ENCODE data around the gene MAST4. TPM values are rescaled to one million over a fixed set of nuclear protein-coding genes. Genes with fewer than 3 reads are reported as not detected.

The MAST4 gene
- polyA plus RNA-seq, 1 experiment = 11.6 TPM

- no peak overlapping the region for H3K27ac ChIP-seq (ENCODE audit: low read depth, low read length)
- no peaks in the 10 kb centered on the region for H3K27me3 ChIP-seq (ENCODE audit: control insufficient read depth, insufficient read depth, low read length)
- CTCF ChIA-PET = interaction anchor here (1.0 to 2.5 kb wide), 2 partner anchors 24 to 309 kb away, joined by 3 to 11 read pairs; no protein-coding TSS in a partner anchor
- no peak for TF ChIP-seq CTCF (IDR thresholded peaks at IDR 0.05; ENCODE audit: low read depth, low read length)
- no peaks in the 10 kb centered on the region for H3K9me3 ChIP-seq (ENCODE audit: control insufficient read depth, insufficient read depth, low read length)
- POLR2A ChIA-PET = no interaction called here
- H3K4me3 ChIP-seq (ENCODE audit: low read depth, low read length) = no peak overlapping the region
- no peak for DNase-seq (ENCODE audit: low read depth, low spot score)
Measured at GRCh38 chr5:66841264-66841663, 245.1 kb downstream of the MAST4 start.

GRCh38 chr5:66842540-66842939 lies 246.3 kb downstream of the MAST4 start:
- ChIA-PET POLR2A (no interaction called here), CTCF (interaction anchor here (1.0 kb wide), 1 partner anchor 307 kb away, joined by 4 read pairs; no protein-coding TSS in a partner anchor)
- DNase-seq (ENCODE audit: low read depth, low spot score) = no peak

DNA sequence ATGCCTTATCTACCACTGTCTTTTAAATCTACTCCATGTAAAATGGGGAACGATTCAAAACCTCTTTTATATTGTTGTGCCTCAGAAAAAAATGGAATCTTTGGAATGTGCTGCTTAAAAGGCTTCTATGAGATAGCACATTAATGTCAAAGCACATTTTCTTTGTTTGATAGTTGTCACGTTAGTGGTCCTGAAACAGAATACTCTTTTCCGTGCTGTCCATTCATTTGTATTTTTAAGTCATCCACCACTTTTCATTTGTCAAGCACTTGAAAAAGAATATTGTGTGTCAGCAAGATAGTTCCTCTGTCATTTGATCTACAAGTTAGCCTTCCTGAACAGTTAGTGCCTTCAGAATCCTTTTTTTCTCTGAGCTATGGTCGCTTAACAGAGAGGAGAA lies 246.9 kb downstream of the MAST4 start:
- ChIA-PET CTCF (no interaction called here), POLR2A (no interaction called here)
- H3K9me3 ChIP-seq (ENCODE audit: control insufficient read depth, insufficient read depth, low read length) = no peaks in the 10 kb centered on the region
- DNase-seq (ENCODE audit: low read depth, low spot score) = no peak
- TF ChIP-seq CTCF (IDR thresholded peaks at IDR 0.05; ENCODE audit: low read depth, low read length) = no peak
- H3K4me3 ChIP-seq (ENCODE audit: low read depth, low read length) = no peak overlapping the region
- H3K27ac ChIP-seq (ENCODE audit: low read depth, low read length) = no peak overlapping the region
- no peaks in the 10 kb centered on the region for H3K27me3 ChIP-seq (ENCODE audit: control insufficient read depth, insufficient read depth, low read length)

More at GRCh38 chr5:66842540-66842939, 246.3 kb downstream of the MAST4 start:
- H3K9me3 ChIP-seq (ENCODE audit: control insufficient read depth, insufficient read depth, low read length) = no peaks in the 10 kb centered on the region
- no peaks in the 10 kb centered on the region for H3K27me3 ChIP-seq (ENCODE audit: control insufficient read depth, insufficient read depth, low read length)
- no peak overlapping the region for H3K27ac ChIP-seq (ENCODE audit: low read depth, low read length)
- TF ChIP-seq CTCF (IDR thresholded peaks at IDR 0.05; ENCODE audit: low read depth, low read length) = no peak
- H3K4me3 ChIP-seq (ENCODE audit: low read depth, low read length) = no peak overlapping the region

DNA sequence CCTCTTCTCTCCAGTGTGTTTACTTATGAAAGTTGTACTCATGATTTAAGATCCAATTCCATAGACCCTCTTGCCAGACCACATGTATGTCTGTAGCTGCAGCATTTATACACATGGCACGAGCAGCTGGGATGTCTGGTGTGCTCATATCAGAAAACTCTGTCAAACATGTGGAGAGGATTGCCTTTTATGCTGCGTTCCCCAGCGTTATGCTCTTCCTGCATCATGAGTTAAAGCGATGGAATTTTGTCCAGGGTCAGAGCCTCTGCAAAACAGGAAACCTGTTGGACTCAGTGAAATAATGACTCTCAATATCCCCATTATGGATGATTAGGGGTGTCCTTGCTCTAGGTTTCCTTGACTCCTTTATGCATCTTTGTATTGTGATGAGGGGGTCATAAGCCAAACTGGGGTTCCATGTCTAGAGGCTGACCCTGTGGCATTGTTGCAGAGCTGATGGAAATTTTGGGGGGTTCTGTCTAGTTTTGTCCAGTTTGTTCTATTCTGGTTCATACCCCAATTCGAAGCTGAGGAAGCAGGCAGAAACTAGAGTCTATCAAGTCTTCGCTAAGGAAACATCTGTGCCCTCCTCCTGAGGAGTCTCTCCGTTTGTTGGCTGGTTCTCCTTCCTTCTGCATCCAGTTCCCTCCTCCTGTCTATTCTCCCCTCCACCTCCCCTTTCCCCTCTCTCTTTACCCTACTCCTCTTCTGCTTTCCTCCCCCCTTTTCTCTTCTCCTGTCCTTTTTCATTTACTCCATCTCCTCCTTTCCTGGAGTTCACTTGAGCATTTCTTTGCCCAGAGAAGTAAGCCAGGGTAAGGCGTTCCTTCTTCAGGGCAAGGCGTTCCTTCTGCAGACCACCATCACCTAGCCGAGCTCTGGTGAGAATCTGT lies 252.8 kb downstream of the MAST4 start:
- POLR2A ChIA-PET = no interaction called here
- Histone ChIP-seq H3K27me3 (ENCODE audit: control insufficient read depth, insufficient read depth, low read length) (no peaks in the 10 kb centered on the region), H3K9me3 (ENCODE audit: control insufficient read depth, insufficient read depth, low read length) (no peaks in the 10 kb centered on the region), H3K4me3 (ENCODE audit: low read depth, low read length) (no peak overlapping the region), H3K27ac (ENCODE audit: low read depth, low read length) (peak overlapping the region; percentile 41)
- peak; percentile 76 for DNase-seq (ENCODE audit: low read depth, low spot score)
- CTCF ChIA-PET = interaction anchor here (0.6 to 1.6 kb wide), 3 partner anchors 34 to 301 kb away, joined by 3 to 5 read pairs (median 4); no protein-coding TSS in a partner anchor
- TF ChIP-seq CTCF (IDR thresholded peaks at IDR 0.05; ENCODE audit: low read depth, low read length) = no peak

DNA sequence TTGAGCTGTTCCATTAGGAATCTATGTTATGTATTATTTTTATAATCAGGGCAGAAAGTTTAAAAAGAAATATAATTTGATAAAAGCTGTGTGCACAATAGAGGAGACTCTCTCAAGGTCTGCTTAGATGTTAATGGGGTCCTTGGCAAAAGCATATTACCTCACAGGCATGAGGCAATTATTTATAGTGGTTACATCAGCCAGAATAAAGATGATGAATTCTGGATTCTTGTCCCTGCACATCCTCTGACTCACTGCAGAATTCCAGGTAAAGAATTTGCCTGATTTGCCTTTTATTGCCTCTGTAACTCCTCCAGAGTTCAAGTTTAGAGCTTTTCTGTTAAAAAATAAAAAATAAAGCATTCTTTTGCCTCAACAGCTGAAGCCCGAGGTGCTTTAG lies 253.6 kb downstream of the MAST4 start:
- no peak for TF ChIP-seq CTCF (IDR thresholded peaks at IDR 0.05; ENCODE audit: low read depth, low read length)
- Histone ChIP-seq H3K9me3 (ENCODE audit: control insufficient read depth, insufficient read depth, low read length) (no peaks in the 10 kb centered on the region), H3K27ac (ENCODE audit: low read depth, low read length) (no peak overlapping the region), H3K27me3 (ENCODE audit: control insufficient read depth, insufficient read depth, low read length) (no peaks in the 10 kb centered on the region), H3K4me3 (ENCODE audit: low read depth, low read length) (no peak overlapping the region)
- POLR2A ChIA-PET = no interaction called here
- no peak for DNase-seq (ENCODE audit: low read depth, low spot score)
- CTCF ChIA-PET = interaction anchor here (0.6 to 1.3 kb wide), 2 partner anchors 143 to 300 kb away, joined by 3 to 4 read pairs; no protein-coding TSS in a partner anchor
